Neural cell (in vitro differentiated cells): ENCODE data around the gene MSI2. TPM values are rescaled to one million over a fixed set of nuclear protein-coding genes. Genes with fewer than 3 reads are reported as not detected.

Experiments
- H2AFZ ChIP-seq: fragments of 200-600, 300-800 bp; sonication (generic), shearing (Covaris generic); 2 replicates; pipeline ENCODE4 v1.6.0; 2014; ENCODE audit warnings: low read depth, mild to moderate bottlenecking, antibody characterized with exemption, low read length, moderate library complexity
- H3F3A ChIP-seq: fragments of 200-600 bp; shearing (Covaris generic); 2 replicates; pipeline ENCODE4 v1.6.1; 2016; ENCODE audit warnings: mild to moderate bottlenecking, moderate library complexity, mixed read lengths, antibody characterized with exemption, low read length; ENCODE audit not compliant: insufficient read depth, poor library complexity, severe bottlenecking
- H3K27ac ChIP-seq: fragments of 200-600, 300-800 bp; sonication (generic), shearing (Covaris generic); 2 replicates; pipeline ENCODE4 v1.5.1; 2014; ENCODE audit warnings: mild to moderate bottlenecking, low read length, moderate library complexity
- H3K27me3 ChIP-seq: fragments of 300-800, 200-600 bp; sonication (generic), shearing (Covaris generic); 2 replicates; pipeline ENCODE4 v1.6.0; 2014; ENCODE audit warnings: mild to moderate bottlenecking, low read depth, low read length, moderate library complexity; ENCODE audit not compliant: insufficient read depth
- H3K36me3 ChIP-seq: fragments of 300-800, 200-600 bp; sonication (generic), shearing (Covaris generic); 2 replicates; pipeline ENCODE4 v1.5.1; 2014; ENCODE audit warnings: mild to moderate bottlenecking, antibody characterized with exemption, low read length, moderate library complexity; ENCODE audit not compliant: insufficient read depth
- H3K4me2 ChIP-seq: fragments of 300-800, 200-600 bp; sonication (generic), shearing (Covaris generic); 2 replicates; pipeline ENCODE4 v1.6.0; 2014; ENCODE audit warnings: mild to moderate bottlenecking, low read length
- H3K4me3 ChIP-seq: fragments of 300-800, 200-600 bp; sonication (generic), shearing (Covaris generic); 2 replicates; pipeline ENCODE4 v1.5.1; 2014; ENCODE audit warnings: mild to moderate bottlenecking, low read length, moderate library complexity
- H3K79me2 ChIP-seq: fragments of 200-600 bp; shearing (Covaris generic); replicated peaks from 2 replicates; pipeline ENCODE4 v1.6.0; 2014; ENCODE audit warnings: mild to moderate bottlenecking, low read length, moderate library complexity; ENCODE audit not compliant: insufficient read depth
- H3K9ac ChIP-seq: fragments of 300-800, 200-600 bp; sonication (generic), shearing (Covaris generic); 2 replicates; pipeline ENCODE4 v1.6.1; 2016; ENCODE audit warnings: mild to moderate bottlenecking, low read length, mixed read lengths
- H3K9me2 ChIP-seq: fragments of 200-600 bp; shearing (Covaris generic); 2 replicates; pipeline ENCODE4 v1.6.1; 2016; ENCODE audit warnings: mild to moderate bottlenecking, low read length, mixed read lengths; ENCODE audit not compliant: insufficient read depth
- H3K9me3 ChIP-seq: fragments of 200-600, 300-800 bp; sonication (generic), shearing (Covaris generic); 2 replicates; pipeline ENCODE4 v1.6.1; 2016; ENCODE audit warnings: mild to moderate bottlenecking, mixed run types, low read length, moderate library complexity, mixed read lengths
- H4K20me1 ChIP-seq: fragments of 200-600 bp; shearing (Covaris generic); 2 replicates; pipeline ENCODE4 v1.6.1; 2016; ENCODE audit warnings: mild to moderate bottlenecking, mixed run types; ENCODE audit not compliant: insufficient read depth
- EP300 ChIP-seq: fragments of 450-650 bp; conservative IDR thresholded peaks from 2 replicates; pipeline ENCODE4 v1.6.1; 2014; ENCODE audit warnings: antibody characterized with exemption, mild to moderate bottlenecking, moderate library complexity; ENCODE audit not compliant: poor library complexity, severe bottlenecking
- EZH2 ChIP-seq: fragments of 200-600, 300-800 bp; shearing (Covaris generic), sonication (generic); IDR thresholded peaks from 2 replicates; pipeline ENCODE4 v1.6.1; 2014; ENCODE audit warnings: antibody characterized with exemption, low read length, borderline replicate concordance, mild to moderate bottlenecking; ENCODE audit not compliant: insufficient read depth, poor library complexity, severe bottlenecking
- MXI1 ChIP-seq: fragments of 450-650 bp; conservative IDR thresholded peaks from 2 replicates; pipeline ENCODE4 v1.6.1; 2014; ENCODE audit warnings: antibody characterized with exemption, mild to moderate bottlenecking; ENCODE audit not compliant: poor library complexity, severe bottlenecking
- POLR2AphosphoS5 ChIP-seq: IDR thresholded peaks from 2 replicates; pipeline ENCODE4 v1.6.1; 2012
- RAD21 ChIP-seq: fragments of 450-650 bp; conservative IDR thresholded peaks from 2 replicates; pipeline ENCODE4 v1.6.1; 2014; ENCODE audit warnings: antibody characterized with exemption, mild to moderate bottlenecking, moderate library complexity
- SMC3 ChIP-seq: fragments of 450-650 bp; conservative IDR thresholded peaks from 2 replicates; pipeline ENCODE4 v1.6.1; 2014; ENCODE audit warnings: antibody characterized with exemption, mild to moderate bottlenecking, moderate library complexity; ENCODE audit not compliant: poor library complexity
- TAF1 ChIP-seq: IDR thresholded peaks from 2 replicates; pipeline ENCODE4 v1.6.1; 2012; ENCODE audit warnings: low read depth
- polyA plus RNA-seq: library from polyadenylated mRNA; depleted of rRNA; stranded (reverse); fragments of >200 nt; gene quantifications from 2 replicates; pipeline ENCODE4 v1.2.3, GENCODE V29; 2014
- TF ChIP-seq, protein P1 (sequence below): IDR thresholded peaks from 2 replicates; pipeline ENCODE4 v1.6.1; 2012; ENCODE audit warnings: borderline replicate concordance
- TF ChIP-seq, protein P2 (sequence below): fragments of 450-650 bp; IDR thresholded peaks from 2 replicates; pipeline ENCODE4 v1.5.1; 2014; ENCODE audit warnings: antibody characterized with exemption, mild to moderate bottlenecking, moderate library complexity; ENCODE audit not compliant: poor library complexity, severe bottlenecking

The MSI2 gene
- polyA plus RNA-seq, 1 donor from 2014 or later, result 61.4 TPM

DNA sequence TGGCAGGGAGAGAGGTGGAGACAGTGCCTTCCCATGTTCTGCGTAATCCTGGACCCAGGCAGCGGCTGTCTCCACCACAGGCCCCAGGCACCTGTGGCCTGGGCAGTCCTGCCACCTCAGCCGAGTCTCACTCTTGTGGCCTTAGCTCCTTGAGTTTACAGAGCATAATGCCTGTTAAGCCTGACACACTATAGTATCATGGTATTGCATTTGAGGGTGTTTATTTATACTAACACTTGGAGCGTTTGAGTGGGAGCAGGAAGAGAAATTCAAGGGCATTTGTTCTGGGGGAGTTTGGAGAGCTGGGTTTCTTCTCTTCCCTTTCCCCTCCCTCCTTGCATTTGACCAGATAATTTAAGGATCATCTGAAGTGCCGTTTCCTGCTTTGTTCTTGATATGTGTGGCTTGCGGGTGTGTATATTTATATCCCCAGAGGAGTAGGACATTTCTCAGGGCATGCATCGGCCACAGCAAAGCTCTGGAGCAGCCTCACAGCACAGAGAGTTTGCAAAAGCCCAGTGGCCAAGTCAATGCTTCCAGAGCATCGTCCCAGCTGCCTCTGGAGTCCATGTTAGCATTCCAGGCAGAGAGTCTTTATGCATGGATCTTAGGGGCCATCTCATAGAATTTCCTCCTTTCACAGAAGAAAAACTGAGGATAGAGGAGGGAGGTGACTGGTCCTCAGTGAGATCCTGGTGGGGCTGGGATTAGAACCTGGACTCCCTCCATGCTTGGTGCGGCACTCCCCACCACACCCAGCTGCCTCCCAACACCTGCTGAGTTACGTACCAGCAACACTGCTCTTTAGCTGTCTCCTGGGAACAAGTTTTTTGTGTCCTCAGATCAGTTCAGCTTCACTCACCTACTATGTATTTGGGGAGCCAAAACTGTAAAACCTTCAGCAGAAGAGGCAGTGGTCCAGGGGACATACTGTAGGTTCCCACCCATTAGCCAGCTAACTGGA lies 266.0 kb downstream of the MSI2 start:
- Histone ChIP-seq H3K9me2 (no peaks in the 10 kb centered on the region), H3K4me3 (no peak overlapping the region), H3K9me3 (no peaks in the 10 kb centered on the region), H3K9ac (no peak overlapping the region), H3K27ac (no peak overlapping the region), H3K27me3 (no peaks in the 10 kb centered on the region), H3K4me2 (no peak overlapping the region), H3K36me3 (no peaks in the 10 kb centered on the region), H3K79me2 (peaks cover 26% of the 10 kb centered on the region), H3F3A (peaks cover 7% of the 10 kb centered on the region), H4K20me1 (no peaks in the 10 kb centered on the region), H2AFZ (no peak overlapping the region)
- TF ChIP-seq SMC3, result no peak
- TF ChIP-seq, protein P1, sequence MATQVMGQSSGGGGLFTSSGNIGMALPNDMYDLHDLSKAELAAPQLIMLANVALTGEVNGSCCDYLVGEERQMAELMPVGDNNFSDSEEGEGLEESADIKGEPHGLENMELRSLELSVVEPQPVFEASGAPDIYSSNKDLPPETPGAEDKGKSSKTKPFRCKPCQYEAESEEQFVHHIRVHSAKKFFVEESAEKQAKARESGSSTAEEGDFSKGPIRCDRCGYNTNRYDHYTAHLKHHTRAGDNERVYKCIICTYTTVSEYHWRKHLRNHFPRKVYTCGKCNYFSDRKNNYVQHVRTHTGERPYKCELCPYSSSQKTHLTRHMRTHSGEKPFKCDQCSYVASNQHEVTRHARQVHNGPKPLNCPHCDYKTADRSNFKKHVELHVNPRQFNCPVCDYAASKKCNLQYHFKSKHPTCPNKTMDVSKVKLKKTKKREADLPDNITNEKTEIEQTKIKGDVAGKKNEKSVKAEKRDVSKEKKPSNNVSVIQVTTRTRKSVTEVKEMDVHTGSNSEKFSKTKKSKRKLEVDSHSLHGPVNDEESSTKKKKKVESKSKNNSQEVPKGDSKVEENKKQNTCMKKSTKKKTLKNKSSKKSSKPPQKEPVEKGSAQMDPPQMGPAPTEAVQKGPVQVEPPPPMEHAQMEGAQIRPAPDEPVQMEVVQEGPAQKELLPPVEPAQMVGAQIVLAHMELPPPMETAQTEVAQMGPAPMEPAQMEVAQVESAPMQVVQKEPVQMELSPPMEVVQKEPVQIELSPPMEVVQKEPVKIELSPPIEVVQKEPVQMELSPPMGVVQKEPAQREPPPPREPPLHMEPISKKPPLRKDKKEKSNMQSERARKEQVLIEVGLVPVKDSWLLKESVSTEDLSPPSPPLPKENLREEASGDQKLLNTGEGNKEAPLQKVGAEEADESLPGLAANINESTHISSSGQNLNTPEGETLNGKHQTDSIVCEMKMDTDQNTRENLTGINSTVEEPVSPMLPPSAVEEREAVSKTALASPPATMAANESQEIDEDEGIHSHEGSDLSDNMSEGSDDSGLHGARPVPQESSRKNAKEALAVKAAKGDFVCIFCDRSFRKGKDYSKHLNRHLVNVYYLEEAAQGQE, result no peak
- no peak for TF ChIP-seq TAF1
- TF ChIP-seq, protein P2, sequence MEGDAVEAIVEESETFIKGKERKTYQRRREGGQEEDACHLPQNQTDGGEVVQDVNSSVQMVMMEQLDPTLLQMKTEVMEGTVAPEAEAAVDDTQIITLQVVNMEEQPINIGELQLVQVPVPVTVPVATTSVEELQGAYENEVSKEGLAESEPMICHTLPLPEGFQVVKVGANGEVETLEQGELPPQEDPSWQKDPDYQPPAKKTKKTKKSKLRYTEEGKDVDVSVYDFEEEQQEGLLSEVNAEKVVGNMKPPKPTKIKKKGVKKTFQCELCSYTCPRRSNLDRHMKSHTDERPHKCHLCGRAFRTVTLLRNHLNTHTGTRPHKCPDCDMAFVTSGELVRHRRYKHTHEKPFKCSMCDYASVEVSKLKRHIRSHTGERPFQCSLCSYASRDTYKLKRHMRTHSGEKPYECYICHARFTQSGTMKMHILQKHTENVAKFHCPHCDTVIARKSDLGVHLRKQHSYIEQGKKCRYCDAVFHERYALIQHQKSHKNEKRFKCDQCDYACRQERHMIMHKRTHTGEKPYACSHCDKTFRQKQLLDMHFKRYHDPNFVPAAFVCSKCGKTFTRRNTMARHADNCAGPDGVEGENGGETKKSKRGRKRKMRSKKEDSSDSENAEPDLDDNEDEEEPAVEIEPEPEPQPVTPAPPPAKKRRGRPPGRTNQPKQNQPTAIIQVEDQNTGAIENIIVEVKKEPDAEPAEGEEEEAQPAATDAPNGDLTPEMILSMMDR, result no peak
- TF ChIP-seq POLR2AphosphoS5, result no peak
- no peak for TF ChIP-seq EZH2

DNA sequence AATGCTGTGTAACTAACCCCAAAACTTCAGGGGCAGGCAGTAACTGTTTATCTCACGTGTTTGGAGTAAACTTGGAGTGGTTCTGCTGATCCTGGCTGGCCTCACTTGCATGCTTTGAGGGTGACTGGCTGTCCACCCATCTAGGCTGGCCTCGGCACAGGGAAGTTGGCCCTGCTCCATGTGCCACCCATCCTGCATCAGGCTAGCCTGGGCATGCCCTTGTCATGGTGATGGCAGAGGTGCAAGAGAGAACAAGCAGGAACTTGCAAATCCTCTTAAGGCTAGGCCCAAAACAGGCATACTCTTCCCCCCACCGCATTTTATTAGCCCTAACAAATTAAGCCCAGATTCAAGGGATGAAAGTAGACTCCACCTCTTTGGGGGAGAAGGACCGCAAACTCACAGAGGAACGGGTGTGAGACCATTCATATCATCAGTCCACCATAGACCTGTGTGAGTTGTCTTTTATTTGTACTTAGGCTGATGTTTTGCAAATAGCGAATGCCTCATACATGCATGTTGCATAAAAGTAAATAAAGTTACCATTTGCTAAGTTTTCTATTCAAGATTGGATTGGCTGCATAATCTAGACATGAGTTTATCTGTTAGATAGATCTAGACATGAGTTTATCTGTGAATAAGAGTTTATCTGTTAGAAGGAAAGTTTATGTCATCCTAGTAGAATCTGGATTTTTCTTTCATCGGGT lies 267.8 kb downstream of the MSI2 start:
- no peak overlapping the region for H3K4me3 ChIP-seq
- H3K4me2 ChIP-seq, result no peak overlapping the region
- H4K20me1 ChIP-seq, result no peaks in the 10 kb centered on the region
- no peak overlapping the region for H3K27ac ChIP-seq
- H3K9me2 ChIP-seq, result no peaks in the 10 kb centered on the region
- TF ChIP-seq EP300 (no peak), RAD21 (no peak), TAF1 (no peak), SMC3 (no peak), POLR2AphosphoS5 (no peak), MXI1 (no peak), EZH2 (no peak)
- TF ChIP-seq, protein P1, result no peak
- TF ChIP-seq, protein P2, result no peak
- no peaks in the 10 kb centered on the region for H3K36me3 ChIP-seq
- H3F3A ChIP-seq, result peaks cover 12% of the 10 kb centered on the region
- H3K79me2 ChIP-seq, result peaks cover 26% of the 10 kb centered on the region
- no peak overlapping the region for H3K9ac ChIP-seq
- H3K9me3 ChIP-seq, result no peaks in the 10 kb centered on the region
- H3K27me3 ChIP-seq, result no peaks in the 10 kb centered on the region
- no peak overlapping the region for H2AFZ ChIP-seq
